ENCODE results near the gene WNT1. TPM values are rescaled to one million over a fixed set of nuclear protein-coding genes. Genes with fewer than 3 reads are reported as not detected.

The WNT1 gene
- total and polyA plus RNA-seq, 9 of the 15 experiments (the other 6 are each of a cell fraction or from before 2014, with no cell fraction given), result not detected

DNA sequence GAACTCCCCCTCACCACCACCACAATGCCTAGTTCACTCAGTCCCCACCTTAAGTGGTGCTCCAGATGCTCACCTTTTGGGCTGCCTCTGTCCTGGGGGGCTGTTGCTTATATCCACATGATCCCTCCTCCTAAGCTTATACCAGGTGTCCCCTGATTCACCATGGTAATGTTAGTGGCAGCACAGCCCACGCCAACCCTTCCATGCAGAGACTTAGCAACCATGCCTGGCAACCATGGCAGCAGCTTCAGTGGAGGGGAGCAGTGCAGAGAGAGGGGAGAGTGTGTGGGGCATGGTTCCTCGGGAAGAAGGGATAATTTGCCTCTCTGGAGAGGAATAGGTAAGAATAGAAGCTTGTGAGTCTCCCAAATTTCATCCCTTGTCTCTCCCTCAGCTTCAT, 22.2 kb downstream of the WNT1 start:
- Histone ChIP-seq H3K27me3 (ENCODE audit: control insufficient read depth in 2 of 2, insufficient read depth in 2 of 2, low read length in 2 of 2) (no peaks in the 10 kb centered on the region), H3K9me3 (replicated peaks; ENCODE audit: control insufficient read depth, insufficient read depth, low read depth, low read length) (no peaks in the 10 kb centered on the region), H2AFZ (ENCODE audit: low read depth, low read length) (no peak overlapping the region), H3K27ac (ENCODE audit: extremely low read depth, low read depth, low read length) (no peak overlapping the region), H3K79me2 (ENCODE audit: control insufficient read depth, insufficient read depth, low read length) (peaks cover 16% of the 10 kb centered on the region; the same call in 2 of the 3 replicates), H3K4me3 (no peak overlapping the region; the same call in 1 of the 2 replicates), H3K9ac (ENCODE audit: insufficient read depth in 1 of 2, low read depth in 2 of 2, low read length in 2 of 2) (no peak overlapping the region; a peak in 1 of 4 replicates), H3K9me1 (ENCODE audit: control insufficient read depth, insufficient read depth, low read length) (no peaks in the 10 kb centered on the region), H3K4me1 (replicated peaks in 1 of 2; ENCODE audit: control insufficient read depth in 2 of 2, insufficient read depth in 2 of 2, low read length in 2 of 2) (peaks cover 13 to 41% of the 10 kb centered on the region in 2 experiments), H4K20me1 (replicated peaks; ENCODE audit: control insufficient read depth, insufficient read depth, low read length) (no peaks in the 10 kb centered on the region), H3K36me3 (ENCODE audit: control insufficient read depth, insufficient read depth, low read length) (peaks cover 45% of the 10 kb centered on the region), H3K4me2 (ENCODE audit: insufficient read depth, low read length) (peak overlapping the region; percentile 69; the same call in 1 of the 2 replicates)
- ATAC-seq (no peak), FAIRE-seq (no peak), DNase-seq (ENCODE audit: extremely low read depth in 1 of 4, low spot score in 3 of 4) (no peak)
- intact Hi-C loops (cut with micrococcal nuclease), result no loop called here
- TF ChIP-seq TFAM (CRISPR knock-in tag; conservative IDR thresholded peaks at IDR 0.05) (no peak), NCOR1 (IDR thresholded peaks at IDR 0.05) (no peak)
- ChIA-PET CTCF (ENCODE audit: low intra/inter-chr PET ratio) (no interaction called here), POLR2A (interaction anchor here (1.2 to 9.5 kb wide), 4 partner anchors 11 to 29 kb away, joined by 4 to 78 read pairs (median 11); partner anchors contain the start of gene PRKAG1)
- BruUV-seq (replicated peaks), result no TSS peak
- 63% methylated on average over 2 of the region's 2 CpGs for WGBS (ENCODE audit: insufficient coverage, low coverage, missing lambda C conversion rate)
- in situ Hi-C loops (cut with MboI), result no loop called here

DNA sequence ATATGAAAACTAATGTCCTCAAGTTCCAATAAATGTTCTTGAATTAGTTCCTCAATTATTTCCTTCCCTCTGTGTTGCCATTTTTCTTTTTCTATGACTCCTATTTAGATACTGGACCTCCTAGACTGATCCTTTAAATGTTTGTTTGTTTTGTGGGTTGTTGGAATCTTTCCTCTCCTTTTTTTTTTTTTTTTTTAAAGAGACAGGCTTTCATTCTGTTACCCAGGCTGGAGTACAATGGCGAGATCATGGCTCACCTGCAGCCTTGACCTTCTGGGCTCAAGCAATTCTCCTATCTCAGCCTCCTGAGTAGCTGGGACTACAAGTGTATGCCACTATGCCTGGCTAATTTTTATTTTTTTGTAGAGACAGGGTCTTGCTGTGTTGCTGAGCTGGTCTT, 30.8 kb downstream of the WNT1 start:
- Histone ChIP-seq H3K9ac (ENCODE audit: insufficient read depth in 1 of 2, low read depth in 2 of 2, low read length in 2 of 2) (no peak overlapping the region), H3K9me1 (ENCODE audit: control insufficient read depth, insufficient read depth, low read length) (no peaks in the 10 kb centered on the region), H3K79me2 (ENCODE audit: control insufficient read depth, insufficient read depth, low read length) (no peaks in the 10 kb centered on the region), H2AFZ (ENCODE audit: low read depth, low read length) (no peak overlapping the region), H3K36me3 (ENCODE audit: control insufficient read depth, insufficient read depth, low read length) (peaks cover 41% of the 10 kb centered on the region), H4K20me1 (replicated peaks; ENCODE audit: control insufficient read depth, insufficient read depth, low read length) (no peaks in the 10 kb centered on the region), H3K9me3 (replicated peaks; ENCODE audit: control insufficient read depth, insufficient read depth, low read depth, low read length) (no peaks in the 10 kb centered on the region), H3K27me3 (ENCODE audit: control insufficient read depth in 2 of 2, insufficient read depth in 2 of 2, low read length in 2 of 2) (no peaks in the 10 kb centered on the region), H3K4me1 (replicated peaks in 1 of 2; ENCODE audit: control insufficient read depth in 2 of 2, insufficient read depth in 2 of 2, low read length in 2 of 2) (peaks cover 0 to 2% of the 10 kb centered on the region in 2 experiments; a peak in 2 of 5 replicates), H3K4me2 (ENCODE audit: insufficient read depth, low read length) (no peak overlapping the region), H3K27ac (ENCODE audit: extremely low read depth, low read depth, low read length) (no peak overlapping the region), H3K4me3 (no peak overlapping the region)
- no peak for FAIRE-seq
- no peak for ATAC-seq
- POLR2A ChIA-PET, result interaction anchor here (4.1 kb wide), 1 partner anchor 8 kb away, joined by 17 read pairs; no protein-coding TSS in a partner anchor
- intact Hi-C loops (cut with micrococcal nuclease), result no loop called here
- CTCF ChIA-PET (ENCODE audit: low intra/inter-chr PET ratio), result no interaction called here
- no peak for DNase-seq (ENCODE audit: extremely low read depth in 1 of 4, low spot score in 3 of 4)
- in situ Hi-C loops (cut with MboI), result no loop called here
- no TSS peak for BruUV-seq (replicated peaks)
- 38% methylated on average over 1 of the region's 1 CpG for WGBS (ENCODE audit: insufficient coverage, low coverage, missing lambda C conversion rate)
- TF ChIP-seq GATAD2B (IDR thresholded peaks at IDR 0.05; ENCODE audit: borderline replicate concordance) (no peak), PTTG1 (tag; IDR thresholded peaks at IDR 0.05; ENCODE audit: low read depth) (no peak), ZNF445 (CRISPR knock-in tag; IDR thresholded peaks at IDR 0.05; ENCODE audit: low read depth) (no peak), GABPB1 (CRISPR knock-in tag; IDR thresholded peaks at IDR 0.05) (no peak), ELF4 (CRISPR knock-in tag; IDR thresholded peaks at IDR 0.05) (no peak), ZNF184 (CRISPR knock-in tag; IDR thresholded peaks at IDR 0.05) (no peak), ZNF384 (IDR thresholded peaks at IDR 0.05; ENCODE audit: low read depth, low read length) (peak; percentile 85), MTA2 (IDR thresholded peaks at IDR 0.05; ENCODE audit: low read depth) (no peak), RBFOX2 (IDR thresholded peaks at IDR 0.05; ENCODE audit: low read depth, low read length) (no peak), DPF2 (IDR thresholded peaks at IDR 0.05) (no peak), SP1 (CRISPR knock-in tag; IDR thresholded peaks at IDR 0.05) (no peak)
- TF ChIP-seq, protein P1, sequence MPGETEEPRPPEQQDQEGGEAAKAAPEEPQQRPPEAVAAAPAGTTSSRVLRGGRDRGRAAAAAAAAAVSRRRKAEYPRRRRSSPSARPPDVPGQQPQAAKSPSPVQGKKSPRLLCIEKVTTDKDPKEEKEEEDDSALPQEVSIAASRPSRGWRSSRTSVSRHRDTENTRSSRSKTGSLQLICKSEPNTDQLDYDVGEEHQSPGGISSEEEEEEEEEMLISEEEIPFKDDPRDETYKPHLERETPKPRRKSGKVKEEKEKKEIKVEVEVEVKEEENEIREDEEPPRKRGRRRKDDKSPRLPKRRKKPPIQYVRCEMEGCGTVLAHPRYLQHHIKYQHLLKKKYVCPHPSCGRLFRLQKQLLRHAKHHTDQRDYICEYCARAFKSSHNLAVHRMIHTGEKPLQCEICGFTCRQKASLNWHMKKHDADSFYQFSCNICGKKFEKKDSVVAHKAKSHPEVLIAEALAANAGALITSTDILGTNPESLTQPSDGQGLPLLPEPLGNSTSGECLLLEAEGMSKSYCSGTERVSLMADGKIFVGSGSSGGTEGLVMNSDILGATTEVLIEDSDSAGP (CRISPR knock-in tag; IDR thresholded peaks at IDR 0.05), result peak; percentile 48; the same call in 1 of the 2 replicates
- TF ChIP-seq, protein P2, sequence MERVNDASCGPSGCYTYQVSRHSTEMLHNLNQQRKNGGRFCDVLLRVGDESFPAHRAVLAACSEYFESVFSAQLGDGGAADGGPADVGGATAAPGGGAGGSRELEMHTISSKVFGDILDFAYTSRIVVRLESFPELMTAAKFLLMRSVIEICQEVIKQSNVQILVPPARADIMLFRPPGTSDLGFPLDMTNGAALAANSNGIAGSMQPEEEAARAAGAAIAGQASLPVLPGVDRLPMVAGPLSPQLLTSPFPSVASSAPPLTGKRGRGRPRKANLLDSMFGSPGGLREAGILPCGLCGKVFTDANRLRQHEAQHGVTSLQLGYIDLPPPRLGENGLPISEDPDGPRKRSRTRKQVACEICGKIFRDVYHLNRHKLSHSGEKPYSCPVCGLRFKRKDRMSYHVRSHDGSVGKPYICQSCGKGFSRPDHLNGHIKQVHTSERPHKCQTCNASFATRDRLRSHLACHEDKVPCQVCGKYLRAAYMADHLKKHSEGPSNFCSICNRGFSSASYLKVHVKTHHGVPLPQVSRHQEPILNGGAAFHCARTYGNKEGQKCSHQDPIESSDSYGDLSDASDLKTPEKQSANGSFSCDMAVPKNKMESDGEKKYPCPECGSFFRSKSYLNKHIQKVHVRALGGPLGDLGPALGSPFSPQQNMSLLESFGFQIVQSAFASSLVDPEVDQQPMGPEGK (CRISPR knock-in tag; IDR thresholded peaks at IDR 0.05; ENCODE audit: borderline replicate concordance), result no peak

All from K562 (cell line).